Gastroesophageal sphincter (tissue), 4 donors: ENCODE results near the gene ABCF1. TPM values are rescaled to one million over a fixed set of nuclear protein-coding genes. Genes with fewer than 3 reads are reported as not detected.

Experiments
- ATAC-seq: fragments of 150-250 bp; one replicate; pipeline ENCODE4 v1.9.1; 2016; ENCODE audit warnings: mild to moderate bottlenecking, moderate library complexity
- H3K27ac ChIP-seq, 4 donors: fragments of 200-600 bp; sonication (generic) in 3 of 4; 1 replicate in 3 of 4; 2 replicates in 1 of 4; pipeline ENCODE4 v1.5.1; 2016 to 2019
- H3K27me3 ChIP-seq: fragments of 200-600 bp; sonication (generic); one replicate; pipeline ENCODE4 v1.5.1; 2019
- H3K36me3 ChIP-seq, 2 donors: fragments of 200-600 bp; sonication (generic); one replicate each; pipeline ENCODE4 v1.5.1; 2019; ENCODE audit warnings: control low read depth in 1 of 2
- H3K4me1 ChIP-seq, 3 donors: fragments of 200-600 bp; sonication (generic); 1 replicate in 2 of 3; 2 replicates in 1 of 3; pipeline ENCODE4 v1.5.1; 2016 to 2019; ENCODE audit warnings: control low read depth in 2 of 3
- H3K4me3 ChIP-seq, 2 donors: fragments of 200-600 bp; sonication (generic); one replicate each; pipeline ENCODE4 v1.5.1; 2019; ENCODE audit warnings: mild to moderate bottlenecking in 1 of 2, moderate library complexity in 1 of 2
- H3K9me3 ChIP-seq, 3 donors: fragments of 200-600 bp; sonication (generic); one replicate each; pipeline ENCODE4 v1.5.1; 2017 to 2019; ENCODE audit warnings: control low read depth in 2 of 3
- EP300 ChIP-seq: sonication (generic); formaldehyde crosslinking; IDR thresholded peaks from one replicate; pipeline ENCODE4 v1.6.1; 2017; ENCODE audit warnings: antibody characterized with exemption, mild to moderate bottlenecking
- POLR2A ChIP-seq, 2 donors: fragments of 450-650 bp; IDR thresholded peaks; one replicate each; pipeline ENCODE4 v1.6.1; 2017; ENCODE audit warnings: antibody characterized with exemption in 2 of 2, mild to moderate bottlenecking in 2 of 2, moderate library complexity in 1 of 2
- POLR2AphosphoS5 ChIP-seq: sonication (generic); formaldehyde crosslinking; IDR thresholded peaks from one replicate; pipeline ENCODE4 v1.6.1; 2017; ENCODE audit warnings: antibody characterized with exemption
- WGBS, 2 donors: methylation state at CpG; one replicate each; pipeline ENCODE4 v1.1.5; 2018; ENCODE audit warnings: low coverage in 1 of 2; 5-methylcytosine and 5-hydroxymethylcytosine counted together
- total RNA-seq, 4 donors: library from RNA; depleted of rRNA; stranded (reverse); fragments of >200 nt; gene quantifications; one replicate each; pipeline ENCODE4 v1.1.0, GENCODE V29; 2016
- TF ChIP-seq, protein P1 (sequence below), 4 experiments: fragments of 200-600 bp in 2 of 4; fragments of 450-650 bp in 2 of 4; sonication (generic) in 1 of 4; IDR thresholded peaks; one replicate each; pipeline ENCODE4 v1.5.1; 2017 to 2019; ENCODE audit warnings: antibody characterized with exemption in 4 of 4, mild to moderate bottlenecking in 2 of 4, moderate library complexity in 2 of 4

ABCF1 gene
- total RNA-seq, 4 donors from 2014 or later = 42.8 to 63.6 (median 47.4) TPM

DNA sequence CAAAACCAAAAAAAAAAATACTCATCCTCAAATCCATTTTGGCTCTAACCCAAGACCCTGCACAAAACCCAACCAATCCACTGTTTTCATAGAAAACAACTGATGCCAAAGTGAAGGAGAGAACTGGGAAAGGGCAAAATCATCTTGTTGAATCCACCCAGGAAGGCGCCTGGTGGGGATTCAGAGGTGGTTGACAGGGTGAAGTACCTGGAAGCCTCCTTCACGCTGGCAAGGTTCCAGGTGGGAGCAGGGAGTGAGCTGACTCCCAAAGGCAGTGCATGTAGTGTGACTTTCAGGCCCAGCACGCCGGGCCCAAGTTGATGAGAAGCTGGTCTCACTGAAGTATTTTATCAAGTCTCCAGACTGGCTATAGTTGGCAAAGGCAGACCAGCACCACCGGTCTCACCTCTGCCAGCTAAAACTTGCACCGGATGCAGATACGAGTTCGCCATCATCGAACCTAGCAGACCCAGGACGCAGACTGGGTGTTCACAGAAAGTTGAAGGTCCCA, 29.3 kb downstream of the ABCF1 start:
- Histone ChIP-seq H3K27me3 (no peaks in the 10 kb centered on the region), H3K27ac (peak overlapping the region in 1 of 4 donors; percentile 4), H3K4me3 (no peak overlapping the region), H3K36me3 (peaks cover 10 to 58% of the 10 kb centered on the region in 2 donors), H3K4me1 (peaks cover 0 to 12% (median 0%) of the 10 kb centered on the region in 3 donors), H3K9me3 (no peaks in the 10 kb centered on the region)
- no peak for ATAC-seq
- 7 to 55% methylated on average over 2 to 5 of the region's 10 CpGs for WGBS, 2 donors
- TF ChIP-seq POLR2A (IDR thresholded peaks at IDR 0.05) = peak in 1 of 2 donors; percentile 11
- TF ChIP-seq, protein P1, sequence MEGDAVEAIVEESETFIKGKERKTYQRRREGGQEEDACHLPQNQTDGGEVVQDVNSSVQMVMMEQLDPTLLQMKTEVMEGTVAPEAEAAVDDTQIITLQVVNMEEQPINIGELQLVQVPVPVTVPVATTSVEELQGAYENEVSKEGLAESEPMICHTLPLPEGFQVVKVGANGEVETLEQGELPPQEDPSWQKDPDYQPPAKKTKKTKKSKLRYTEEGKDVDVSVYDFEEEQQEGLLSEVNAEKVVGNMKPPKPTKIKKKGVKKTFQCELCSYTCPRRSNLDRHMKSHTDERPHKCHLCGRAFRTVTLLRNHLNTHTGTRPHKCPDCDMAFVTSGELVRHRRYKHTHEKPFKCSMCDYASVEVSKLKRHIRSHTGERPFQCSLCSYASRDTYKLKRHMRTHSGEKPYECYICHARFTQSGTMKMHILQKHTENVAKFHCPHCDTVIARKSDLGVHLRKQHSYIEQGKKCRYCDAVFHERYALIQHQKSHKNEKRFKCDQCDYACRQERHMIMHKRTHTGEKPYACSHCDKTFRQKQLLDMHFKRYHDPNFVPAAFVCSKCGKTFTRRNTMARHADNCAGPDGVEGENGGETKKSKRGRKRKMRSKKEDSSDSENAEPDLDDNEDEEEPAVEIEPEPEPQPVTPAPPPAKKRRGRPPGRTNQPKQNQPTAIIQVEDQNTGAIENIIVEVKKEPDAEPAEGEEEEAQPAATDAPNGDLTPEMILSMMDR (IDR thresholded peaks at IDR 0.05) = no peak

DNA sequence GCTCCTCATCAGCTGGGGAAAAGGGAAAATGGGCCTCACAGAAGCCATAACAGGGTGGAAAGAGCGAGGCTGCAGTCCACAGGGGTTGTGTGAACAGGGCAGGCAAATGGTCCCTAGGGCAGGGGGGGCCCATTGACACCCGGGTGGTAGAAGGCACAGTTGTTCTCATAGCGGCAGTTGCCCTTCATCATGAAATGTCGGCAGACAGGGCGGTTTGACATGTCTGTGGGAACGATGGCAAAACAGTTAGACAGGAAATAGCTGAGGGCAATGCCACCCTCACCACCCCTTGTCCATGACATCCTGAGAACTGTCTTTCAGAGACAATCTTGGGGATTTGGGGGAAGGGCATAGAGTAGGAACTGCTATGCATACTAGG, 30.2 kb downstream of the ABCF1 start:
- Histone ChIP-seq H3K27ac (no peak overlapping the region), H3K4me1 (peaks cover 0 to 12% (median 0%) of the 10 kb centered on the region in 3 donors), H3K4me3 (no peak overlapping the region), H3K9me3 (no peaks in the 10 kb centered on the region), H3K36me3 (peaks cover 10 to 68% of the 10 kb centered on the region in 2 donors), H3K27me3 (no peaks in the 10 kb centered on the region)
- WGBS, 2 donors = 56 to 64% methylated on average over 3 to 6 of the region's 6 CpGs
- ATAC-seq = no peak
- no peak for TF ChIP-seq POLR2AphosphoS5
- no peak for TF ChIP-seq POLR2A (IDR thresholded peaks at IDR 0.05)
- TF ChIP-seq, protein P1 (IDR thresholded peaks at IDR 0.05) = no peak
- no peak for TF ChIP-seq EP300

DNA sequence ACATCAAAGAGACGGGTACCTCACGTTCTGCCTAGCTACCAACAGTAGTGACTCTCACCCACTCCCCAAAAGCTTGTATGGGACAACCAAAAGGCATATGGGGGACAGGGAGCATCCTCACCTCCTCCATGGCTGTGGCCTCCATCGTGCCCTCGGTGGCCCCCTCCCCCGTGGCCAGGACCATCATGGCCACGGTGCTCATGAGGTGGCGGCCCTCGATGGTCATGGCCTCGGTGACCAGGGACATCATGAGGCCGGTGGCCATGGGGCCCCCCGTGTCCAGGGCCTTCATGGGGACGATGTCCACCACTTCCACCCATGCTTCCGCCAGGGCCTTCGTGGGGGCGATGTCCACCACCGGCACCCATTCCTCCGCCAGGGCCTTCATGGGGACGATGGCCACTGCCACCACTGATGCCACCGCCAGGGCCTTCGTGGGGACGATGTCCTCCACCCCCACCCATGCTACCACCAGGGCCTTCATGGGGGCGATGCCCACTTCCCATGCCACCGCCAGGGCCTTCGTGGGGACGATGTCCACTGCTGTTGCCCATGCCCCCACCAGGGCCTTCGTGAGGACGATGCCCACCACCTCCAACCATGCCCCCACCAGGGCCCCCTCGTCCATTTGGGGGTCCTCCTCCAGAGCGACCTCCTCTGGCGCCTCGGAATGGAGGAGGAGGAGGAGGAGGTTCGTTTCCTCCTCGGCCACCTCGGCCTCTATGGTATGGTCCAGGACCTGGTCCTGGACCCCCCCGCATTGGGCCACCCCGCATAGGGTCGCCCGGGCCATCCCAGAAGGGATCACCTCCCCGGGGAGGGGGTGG, 30.8 kb downstream of the ABCF1 start:
- Histone ChIP-seq H3K4me3 (no peak overlapping the region), H3K27ac (no peak overlapping the region), H3K4me1 (peaks cover 0 to 18% (median 0%) of the 10 kb centered on the region in 3 donors), H3K9me3 (no peaks in the 10 kb centered on the region), H3K36me3 (peaks cover 10 to 69% of the 10 kb centered on the region in 2 donors), H3K27me3 (no peaks in the 10 kb centered on the region)
- TF ChIP-seq, protein P1 (IDR thresholded peaks at IDR 0.05) = no peak
- TF ChIP-seq POLR2A (IDR thresholded peaks at IDR 0.05) = no peak
- TF ChIP-seq POLR2AphosphoS5 = no peak
- no peak for TF ChIP-seq EP300
- ATAC-seq = no peak
- 71 to 87% methylated on average over 2 to 3 of the region's 39 CpGs for WGBS, 2 donors

DNA sequence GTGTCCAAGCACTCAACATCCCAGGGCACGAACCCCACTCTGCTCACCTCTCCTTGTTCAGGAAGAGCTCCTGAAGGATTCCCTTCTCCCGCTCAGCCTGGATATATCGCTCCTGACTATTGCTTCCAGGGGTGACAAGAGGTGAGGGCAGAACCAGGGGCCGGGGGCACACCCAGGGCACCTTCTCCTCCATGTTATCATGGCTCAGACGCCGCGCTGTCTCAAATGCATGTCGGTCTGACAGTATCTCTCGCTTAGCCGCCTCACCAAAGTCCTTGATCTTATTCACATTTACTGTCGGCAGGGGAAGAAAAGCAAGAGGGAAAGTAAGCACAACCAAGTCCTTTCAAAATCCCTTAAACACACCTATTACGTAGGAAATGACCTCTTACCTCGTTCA, 32.7 kb downstream of the ABCF1 start:
- no peak for ATAC-seq
- H3K9me3 ChIP-seq = no peaks in the 10 kb centered on the region
- no peak overlapping the region for H3K4me3 ChIP-seq
- TF ChIP-seq, protein P1 (IDR thresholded peaks at IDR 0.05) = no peak
- TF ChIP-seq EP300 = no peak
- TF ChIP-seq POLR2AphosphoS5 = no peak
- no peak for TF ChIP-seq POLR2A (IDR thresholded peaks at IDR 0.05)
- H3K27me3 ChIP-seq = no peaks in the 10 kb centered on the region
- H3K4me1 ChIP-seq = peaks cover 0 to 33% (median 0%) of the 10 kb centered on the region in 3 donors
- peaks cover 10 to 88% of the 10 kb centered on the region in 2 donors for H3K36me3 ChIP-seq
- no peak overlapping the region for H3K27ac ChIP-seq
- WGBS, 2 donors = 83 to 92% methylated on average over 10 to 13 of the region's 13 CpGs

DNA sequence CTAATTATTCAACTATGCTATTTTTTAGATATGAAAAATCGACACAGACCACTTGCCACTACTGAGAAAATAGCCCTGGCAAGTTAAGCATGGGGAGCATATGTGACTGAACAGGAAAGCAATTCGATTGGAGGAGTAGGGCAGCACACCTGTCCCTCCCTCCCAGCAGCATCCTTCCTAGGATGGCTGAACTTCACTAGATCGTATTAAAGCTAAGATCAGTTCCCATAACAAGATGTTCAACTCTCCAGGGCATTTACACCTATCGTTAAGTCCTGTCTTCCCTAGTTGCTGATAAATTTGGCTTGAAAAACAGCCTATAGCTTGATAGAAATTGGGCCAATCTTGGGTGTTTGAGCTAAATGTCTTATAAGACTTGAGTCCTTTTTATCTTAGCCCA, 38.8 kb downstream of the ABCF1 start:
- WGBS, 2 donors = 73 to 88% methylated on average over 4 of the region's 4 CpGs
- Histone ChIP-seq H3K4me1 (peaks cover 30 to 77% (median 35%) of the 10 kb centered on the region in 3 donors), H3K4me3 (no peak overlapping the region), H3K27me3 (no peaks in the 10 kb centered on the region), H3K9me3 (no peaks in the 10 kb centered on the region), H3K27ac (no peak overlapping the region), H3K36me3 (peaks cover 3 to 44% of the 10 kb centered on the region in 2 donors)
- no peak for TF ChIP-seq EP300
- TF ChIP-seq POLR2AphosphoS5 = no peak
- TF ChIP-seq POLR2A (IDR thresholded peaks at IDR 0.05) = no peak
- TF ChIP-seq, protein P1 (IDR thresholded peaks at IDR 0.05) = no peak
- no peak for ATAC-seq
